Measurements from ENCODE around the gene CASP7. TPM values are rescaled to one million over a fixed set of nuclear protein-coding genes. Genes with fewer than 3 reads are reported as not detected.

Gene CASP7
- total RNA-seq, 1 donor from 2014 or later = 23.5 TPM

DNA sequence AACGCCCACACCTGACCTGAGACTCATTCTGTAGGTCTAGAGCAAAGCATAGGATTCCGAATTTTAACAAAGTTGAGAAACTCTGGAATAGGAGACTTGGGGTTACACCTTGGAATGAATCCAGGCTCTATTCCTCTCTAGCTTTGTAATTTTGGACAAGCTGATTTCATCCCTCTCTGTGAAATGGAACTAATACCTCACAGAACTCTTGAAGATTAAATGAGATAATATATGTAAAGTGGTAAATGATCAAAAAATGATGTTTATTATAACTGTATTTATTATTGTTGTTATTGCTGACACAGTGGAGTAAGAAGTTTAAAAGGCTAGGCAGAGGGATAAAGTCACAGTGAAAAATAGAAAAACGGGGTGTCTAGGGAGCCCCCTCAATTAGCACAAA lies 32.3 kb downstream of the CASP7 start:
- DNase-seq (ENCODE audit: low spot score) = no peak

DNA sequence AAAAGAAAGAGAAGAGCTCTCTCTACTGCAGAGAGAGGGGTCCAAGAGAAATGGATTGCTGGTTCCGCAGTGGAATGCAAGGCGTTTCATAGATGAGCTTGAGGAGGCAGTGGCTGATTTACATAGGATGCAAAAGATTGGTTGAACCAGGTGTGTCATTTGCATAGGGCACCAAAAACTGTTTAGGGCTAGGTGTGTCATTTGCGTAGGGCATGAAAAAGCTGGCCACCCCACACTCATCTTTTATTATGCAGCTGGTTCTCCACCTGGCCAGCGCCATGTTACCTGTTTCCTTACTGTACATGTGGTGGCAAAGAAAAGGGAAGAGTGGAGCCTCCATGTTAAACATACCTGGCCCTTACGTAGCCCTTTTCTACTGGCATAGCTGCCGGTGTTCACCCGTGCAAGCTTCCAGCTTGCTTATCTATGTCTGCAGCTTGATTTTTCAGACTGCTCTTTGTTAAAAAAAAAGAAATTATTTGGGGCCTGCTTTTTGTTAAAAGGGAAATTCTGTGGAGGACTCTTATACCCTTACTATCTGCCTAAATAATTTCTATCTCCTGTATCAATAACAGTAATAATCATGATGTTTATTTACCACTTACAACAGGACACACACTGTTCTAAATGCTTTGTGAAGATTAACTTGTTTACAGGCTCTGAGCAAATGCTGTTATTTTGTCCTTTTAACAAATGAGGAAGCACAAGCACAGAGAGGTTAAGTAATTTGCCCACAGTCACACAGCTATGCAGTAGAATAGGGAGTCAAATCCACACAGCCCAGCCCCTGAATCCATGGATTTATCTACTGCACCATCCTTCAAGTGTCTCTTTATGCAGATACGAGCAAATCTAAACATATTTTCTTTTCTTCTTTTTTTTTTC lies 33.3 kb downstream of the CASP7 start:
- no peak for DNase-seq (ENCODE audit: low spot score)

DNA sequence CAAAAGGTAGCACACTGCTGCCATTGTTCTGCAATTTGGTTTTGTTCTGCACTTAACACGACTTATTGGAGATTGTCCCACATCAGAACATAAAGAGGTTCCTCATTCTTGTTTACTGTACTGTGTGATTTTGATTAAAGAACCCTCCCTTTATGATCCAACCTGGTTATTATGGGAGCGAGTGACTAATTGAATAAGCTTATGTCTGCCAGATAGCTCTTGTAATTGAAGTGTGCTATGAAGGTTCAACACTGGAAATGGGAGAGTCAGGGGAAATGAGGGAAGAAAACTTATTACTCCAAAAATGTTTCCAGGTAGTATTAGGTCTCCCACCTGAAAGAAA lies 33.9 kb downstream of the CASP7 start:
- DNase-seq (ENCODE audit: low spot score) = no peak

DNA sequence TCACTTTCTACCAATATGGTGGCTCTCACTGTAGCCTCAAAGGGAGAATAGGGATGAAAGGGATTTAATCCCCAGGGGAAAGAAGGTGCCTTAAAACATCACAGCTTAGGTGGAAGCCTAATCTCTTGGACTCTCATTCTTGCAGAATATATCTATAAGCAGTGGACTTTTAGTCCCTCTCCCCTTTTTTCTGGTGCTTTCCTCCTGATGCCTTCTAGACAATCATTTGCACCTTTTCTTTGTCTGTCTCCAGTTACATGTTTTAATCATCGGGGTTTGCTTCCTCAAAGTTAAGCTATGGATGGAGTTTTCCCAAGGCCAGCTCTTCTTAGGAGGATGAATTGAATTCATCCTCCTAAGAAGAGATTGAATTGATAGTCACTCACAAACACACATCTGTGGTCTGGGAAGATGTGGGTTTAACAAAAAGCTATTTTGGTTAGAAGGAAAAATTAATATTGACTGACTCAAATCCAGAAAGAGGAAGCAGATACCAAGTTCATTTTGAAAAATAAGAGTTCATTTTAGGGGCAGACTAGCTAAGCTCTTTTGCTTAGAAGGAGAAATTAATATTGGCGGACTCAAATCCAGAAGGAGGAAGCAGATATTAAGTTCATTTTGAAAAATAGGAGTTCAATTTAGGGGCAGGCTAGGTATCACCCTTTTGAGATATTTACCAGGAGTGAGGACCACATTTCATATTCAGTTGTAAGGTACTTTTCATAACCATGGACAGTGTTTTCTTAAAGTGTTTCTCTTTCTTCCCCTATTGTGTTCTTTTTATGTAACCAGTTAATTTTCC lies 36.6 kb downstream of the CASP7 start:
- no peak for DNase-seq (ENCODE audit: low spot score)

DNA sequence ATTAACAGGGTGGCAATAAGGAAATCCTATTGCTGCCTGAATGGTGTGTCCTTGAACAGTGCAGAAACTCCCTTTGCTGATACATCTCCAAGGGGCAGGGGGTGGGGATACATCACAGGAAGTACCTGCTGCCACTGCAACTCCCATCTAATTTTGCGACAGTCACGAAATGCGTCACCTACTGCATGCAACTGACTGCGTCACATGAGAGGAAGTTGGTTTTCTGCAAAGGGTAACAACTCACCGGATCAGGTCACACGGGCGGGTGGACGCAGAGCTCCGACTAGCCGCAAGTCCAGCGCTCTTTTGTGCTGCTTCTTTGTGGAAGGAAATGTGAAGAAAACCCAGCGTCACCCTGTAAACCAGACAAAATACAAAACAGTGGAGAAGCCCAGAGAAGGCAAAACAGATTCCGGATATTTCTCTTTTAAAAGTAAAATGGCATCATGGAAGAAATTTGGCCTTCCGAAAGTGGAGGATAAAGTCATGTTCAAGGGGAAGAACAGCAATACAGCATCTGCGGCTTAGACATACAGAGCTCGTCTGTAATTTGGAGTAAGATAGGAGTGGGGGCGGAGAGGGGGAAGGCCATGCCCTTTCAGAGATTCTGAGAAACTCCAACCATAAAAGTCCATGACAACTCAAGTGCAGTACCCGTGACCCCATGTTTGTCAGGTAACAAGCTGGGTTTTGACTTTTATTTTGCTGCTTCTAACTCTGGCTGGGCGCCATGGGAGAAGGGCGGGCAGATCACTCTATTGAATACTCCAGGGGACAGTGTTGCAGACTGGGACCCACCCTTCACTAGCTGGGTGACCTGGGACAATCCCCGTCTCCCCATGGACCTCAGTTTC lies 39.5 kb downstream of the CASP7 start:
- DNase-seq (ENCODE audit: low spot score) = no peak

DNA sequence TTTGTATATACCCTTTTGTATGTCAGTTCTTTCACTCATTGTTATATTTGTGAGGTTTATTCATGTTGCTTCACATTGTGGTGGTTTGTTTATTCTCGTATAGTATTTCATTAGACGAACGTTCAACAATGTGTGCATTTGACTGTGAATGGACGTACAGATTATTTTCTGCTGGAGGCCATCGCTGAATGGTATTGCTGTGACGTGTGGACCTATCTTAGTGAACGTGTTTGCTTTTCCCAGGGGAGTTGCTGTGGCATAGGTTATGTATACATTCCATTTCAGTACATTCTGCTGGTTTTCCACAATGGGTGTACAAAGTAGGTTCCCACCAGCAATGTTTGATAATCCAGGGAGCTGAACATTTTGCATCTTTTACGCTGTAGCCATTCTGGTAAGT lies 40.7 kb downstream of the CASP7 start:
- DNase-seq (ENCODE audit: low spot score) = no peak

DNA sequence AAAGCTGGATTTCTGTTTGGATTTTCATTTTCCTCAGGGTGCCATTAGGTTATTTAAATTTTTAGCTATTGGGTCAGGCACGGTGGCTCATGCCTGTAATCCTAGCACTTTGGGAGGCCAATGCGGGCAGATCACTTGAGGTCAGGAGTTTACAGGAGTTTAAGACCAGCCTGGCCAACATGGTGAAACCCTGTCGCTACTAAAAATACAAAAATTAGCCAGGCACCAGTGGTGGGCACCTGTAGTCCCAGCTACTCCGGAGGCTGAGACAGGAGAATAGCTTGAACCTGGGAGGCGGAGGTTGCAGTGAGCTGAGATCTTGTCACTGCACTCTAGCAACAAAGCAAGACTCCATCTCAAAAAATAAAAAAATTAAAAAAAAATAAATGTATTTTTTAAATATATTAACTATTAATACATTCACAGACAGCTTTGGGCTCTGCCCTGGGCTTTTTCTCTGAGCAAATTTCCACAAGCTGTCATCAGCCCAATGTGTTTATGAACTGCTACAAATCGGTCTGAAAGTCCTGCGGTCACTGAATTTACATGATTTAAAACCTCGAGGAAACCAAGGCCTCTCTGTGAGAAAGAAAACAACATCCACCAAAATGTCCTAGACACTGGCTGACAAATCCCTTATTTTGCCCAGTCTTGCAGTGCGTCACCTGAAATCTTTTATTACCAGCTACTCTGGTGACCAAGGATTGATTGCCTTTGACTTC lies 52.6 kb downstream of the CASP7 start:
- no peak for DNase-seq (ENCODE audit: low spot score)

DNA sequence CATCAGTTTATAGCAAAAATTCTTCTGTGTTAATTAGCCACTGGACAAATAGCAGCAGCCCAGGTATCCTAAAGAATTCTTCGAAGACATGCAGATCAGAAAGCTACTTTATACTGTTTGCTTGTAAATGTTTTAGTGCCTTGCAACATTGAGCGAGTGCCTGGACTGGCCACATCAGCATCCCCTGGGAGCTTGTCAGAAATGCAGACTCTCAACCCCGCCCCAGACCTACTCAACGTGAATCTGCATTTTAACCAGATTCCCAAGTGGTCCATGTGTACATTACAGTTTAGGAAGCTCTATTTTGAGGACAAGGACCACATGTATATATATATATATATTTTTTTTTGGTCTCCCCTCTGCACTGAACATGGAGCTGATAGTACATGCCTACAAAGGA lies 53.3 kb downstream of the CASP7 start:
- no peak for DNase-seq (ENCODE audit: low spot score)

DNA sequence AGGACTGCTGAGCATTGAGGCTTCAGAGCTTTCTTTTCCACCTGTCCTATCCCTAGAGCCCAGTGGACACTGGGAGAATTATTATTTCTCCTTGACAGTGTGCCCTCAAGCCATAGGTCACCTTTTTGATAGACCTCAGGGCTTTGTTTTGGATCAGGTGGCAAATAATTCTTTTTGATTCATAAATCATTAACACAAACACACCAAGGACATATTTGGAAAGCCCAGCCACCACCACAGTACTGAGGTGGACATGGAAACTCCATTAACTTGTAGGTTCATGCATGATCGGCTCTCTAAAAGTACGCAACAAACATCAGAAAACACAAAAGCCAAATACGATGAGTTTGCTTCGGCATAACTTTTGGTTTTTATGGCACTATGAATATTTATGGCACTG lies 53.9 kb downstream of the CASP7 start:
- no peak for DNase-seq (ENCODE audit: low spot score)

DNA sequence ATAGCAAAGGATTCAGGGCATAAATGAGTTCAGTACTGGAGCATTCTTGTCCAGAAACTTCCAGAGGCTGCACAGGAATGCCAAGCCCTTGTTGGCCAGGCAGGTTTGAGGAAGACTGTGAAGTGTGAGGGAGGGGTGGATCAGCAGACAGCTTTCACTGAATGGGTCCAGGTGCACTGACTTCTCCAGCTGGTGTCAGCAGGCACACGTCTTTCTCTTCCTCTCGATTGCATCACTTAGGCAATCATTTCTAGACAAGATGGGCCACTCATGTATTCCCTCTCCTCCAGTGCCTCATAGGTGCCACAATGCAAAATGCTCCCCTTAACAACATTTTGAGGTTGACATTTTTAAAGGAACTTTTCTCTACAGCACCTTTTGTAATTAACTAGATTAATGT lies 56.2 kb downstream of the CASP7 start:
- no peak for DNase-seq (ENCODE audit: low spot score)

DNA sequence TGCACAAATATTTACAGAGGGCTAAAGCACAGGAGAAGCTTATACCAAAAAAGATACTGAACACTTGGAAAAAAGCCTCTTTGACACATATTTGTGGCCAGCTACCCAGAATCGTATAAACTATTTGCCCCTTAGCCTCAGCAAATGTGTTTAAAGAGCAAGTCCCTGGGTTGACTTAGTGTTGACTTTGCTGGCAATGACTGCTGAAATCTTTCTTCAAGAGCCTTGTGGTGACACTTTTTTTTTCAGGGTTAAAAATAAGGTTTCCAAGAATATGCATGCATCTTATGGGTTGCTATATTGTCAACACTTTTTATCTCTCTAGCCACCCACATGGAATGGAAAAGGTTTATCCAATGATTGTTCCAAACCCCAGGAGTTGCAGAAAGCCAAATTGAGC lies 56.9 kb downstream of the CASP7 start:
- no peak for DNase-seq (ENCODE audit: low spot score)

DNA sequence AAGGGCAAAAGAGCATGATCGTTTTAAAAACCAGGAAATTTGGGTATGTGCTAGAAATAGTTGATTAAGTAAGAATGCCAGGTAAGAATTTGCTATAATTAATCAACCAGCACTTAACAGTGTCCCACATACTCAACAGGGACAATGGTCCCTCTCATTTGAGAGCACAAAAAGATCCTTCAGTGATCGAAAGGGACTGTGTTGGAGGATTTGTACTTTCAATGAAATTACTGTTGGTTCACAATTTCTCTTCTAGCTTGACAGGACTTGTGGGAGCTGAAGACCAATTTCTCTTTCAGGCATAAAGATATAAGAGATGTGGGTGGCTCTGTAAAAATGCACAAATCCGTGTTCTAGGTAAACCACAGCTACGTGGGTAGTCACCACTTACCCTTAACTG lies 59.3 kb downstream of the CASP7 start:
- DNase-seq (ENCODE audit: low spot score) = no peak

DNA sequence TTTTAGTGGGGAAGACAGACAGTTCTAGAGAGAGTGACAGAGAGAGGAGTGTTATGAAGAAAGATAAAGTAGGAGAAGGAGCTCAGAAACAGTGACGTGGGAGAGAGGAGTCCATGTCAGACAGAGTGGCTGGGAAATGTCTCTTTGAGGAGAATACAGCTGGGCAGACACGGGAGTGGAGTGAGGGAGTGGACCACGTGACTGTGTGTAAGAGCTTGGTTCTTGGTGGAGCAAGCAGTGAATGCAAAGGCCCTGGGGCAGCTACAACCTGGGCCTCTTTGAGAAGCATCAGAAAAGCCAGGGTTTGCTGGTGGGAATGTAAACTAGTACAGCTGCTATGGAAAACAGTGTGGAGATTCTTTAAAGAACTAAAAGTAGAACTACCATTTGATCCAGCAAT lies 59.9 kb downstream of the CASP7 start:
- DNase-seq (ENCODE audit: low spot score) = no peak

DNA sequence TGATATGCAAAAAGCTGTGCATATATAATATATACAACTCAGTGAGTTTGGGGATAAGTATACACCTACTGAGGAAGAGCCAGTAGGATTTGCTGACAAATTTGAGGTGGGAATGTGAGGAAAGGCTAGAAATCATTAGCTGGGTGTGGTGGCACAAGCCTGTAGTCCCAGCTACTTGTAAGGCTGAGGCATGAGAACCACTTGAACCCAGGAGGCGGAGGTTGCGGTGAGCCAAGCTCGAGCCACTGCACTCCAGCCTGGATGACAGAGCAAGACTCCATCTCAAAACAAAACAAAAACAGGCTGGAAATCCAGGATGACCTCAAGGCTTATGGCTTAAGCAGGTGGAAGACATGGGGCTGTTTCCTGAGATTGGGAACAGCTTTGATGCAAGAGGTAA lies 61.1 kb downstream of the CASP7 start:
- no peak for DNase-seq (ENCODE audit: low spot score)

DNA sequence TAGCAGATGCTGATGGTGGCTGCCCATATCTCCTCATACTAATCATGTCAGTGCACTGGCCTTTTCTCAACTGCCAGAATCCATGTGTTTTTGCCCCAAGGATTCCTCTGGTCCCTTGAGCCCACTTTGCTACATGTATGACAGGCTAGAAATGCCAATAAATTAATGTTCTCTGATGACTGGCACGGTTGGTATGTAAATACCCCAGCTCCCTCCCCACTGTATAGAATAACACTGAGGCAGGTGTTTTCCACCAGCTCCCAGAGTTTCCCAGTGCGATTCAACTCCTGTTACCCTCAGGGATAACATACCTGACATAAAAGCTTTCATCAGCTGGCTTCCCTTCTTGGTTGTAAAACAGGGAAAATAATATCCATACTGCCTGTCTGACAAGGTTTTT lies 62.8 kb downstream of the CASP7 start:
- DNase-seq (ENCODE audit: low spot score) = no peak

DNA sequence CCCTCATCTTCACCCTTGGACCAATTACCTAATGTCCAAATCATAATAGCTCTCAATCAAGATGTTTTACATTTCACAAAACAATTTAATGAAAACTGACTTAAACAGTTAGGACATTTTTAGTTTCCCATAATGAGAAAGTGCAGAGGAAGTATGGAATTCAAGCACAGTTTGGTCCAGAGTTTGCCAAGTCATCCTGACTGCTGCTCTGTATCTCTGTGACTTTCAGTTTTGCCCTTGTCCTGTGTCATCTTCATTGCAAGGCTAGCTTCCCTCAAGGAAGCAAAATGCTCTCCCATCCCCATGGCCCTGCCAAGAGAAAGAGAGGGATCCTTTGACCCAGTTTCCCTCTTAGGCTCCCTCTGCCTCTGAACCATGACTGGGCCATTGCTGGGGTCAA lies 63.9 kb downstream of the CASP7 start:
- no peak for DNase-seq (ENCODE audit: low spot score)

DNA sequence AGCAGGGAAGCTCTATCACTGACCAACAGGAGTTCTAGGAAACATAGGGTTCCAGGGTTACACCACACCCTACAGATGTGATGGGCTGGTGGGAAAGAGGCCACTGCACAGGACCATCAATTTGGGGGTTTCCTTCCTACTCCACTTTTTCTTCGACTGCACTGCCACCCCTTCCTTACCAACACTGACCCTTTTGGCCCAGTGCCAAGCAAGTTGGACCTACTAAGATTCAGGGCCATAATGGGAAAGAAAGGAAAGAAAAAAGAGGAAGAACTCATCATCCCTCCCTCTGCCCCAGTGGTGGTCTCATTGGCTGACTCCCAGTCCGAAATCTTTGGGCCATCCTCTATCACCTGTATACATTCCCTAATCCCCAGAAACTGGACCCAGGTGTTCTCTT lies 65.7 kb downstream of the CASP7 start:
- no peak for DNase-seq (ENCODE audit: low spot score)

DNA sequence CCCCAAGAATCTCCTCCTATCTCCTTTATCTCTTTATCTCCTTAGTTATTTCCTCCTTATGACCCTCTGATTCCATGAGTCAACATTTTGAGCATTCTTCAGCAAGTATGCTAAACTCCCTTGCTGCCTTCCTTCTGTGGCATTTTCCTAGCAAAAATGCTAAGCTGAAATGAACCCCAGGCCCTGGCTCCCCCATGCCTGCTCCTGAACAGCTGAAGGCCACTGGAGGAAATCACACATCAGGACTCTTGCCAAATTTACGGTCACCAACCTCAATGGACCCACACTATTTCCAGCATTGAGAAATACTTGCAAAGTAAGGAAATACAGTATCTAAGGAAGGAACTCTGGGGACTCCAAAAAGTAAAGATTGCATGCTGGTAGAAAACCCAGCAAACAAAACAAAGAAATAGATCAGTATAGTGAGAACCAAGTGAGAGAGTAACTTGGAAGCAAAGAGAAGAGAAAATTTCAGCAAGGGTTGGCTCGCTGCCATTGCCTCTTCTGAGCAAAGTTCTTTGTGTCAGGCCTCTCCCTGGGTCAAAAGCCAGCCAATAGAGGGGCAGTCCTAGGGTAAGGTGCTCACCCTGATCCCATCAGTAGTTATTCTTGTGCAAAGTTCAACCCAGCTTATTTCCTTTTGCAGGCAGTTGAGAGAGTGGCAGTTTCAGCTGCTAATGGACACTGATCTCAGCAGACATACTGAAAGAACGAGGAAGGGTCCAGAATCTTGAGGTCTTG lies 66.7 kb downstream of the CASP7 start:
- DNase-seq (ENCODE audit: low spot score) = peak; percentile 48

DNA sequence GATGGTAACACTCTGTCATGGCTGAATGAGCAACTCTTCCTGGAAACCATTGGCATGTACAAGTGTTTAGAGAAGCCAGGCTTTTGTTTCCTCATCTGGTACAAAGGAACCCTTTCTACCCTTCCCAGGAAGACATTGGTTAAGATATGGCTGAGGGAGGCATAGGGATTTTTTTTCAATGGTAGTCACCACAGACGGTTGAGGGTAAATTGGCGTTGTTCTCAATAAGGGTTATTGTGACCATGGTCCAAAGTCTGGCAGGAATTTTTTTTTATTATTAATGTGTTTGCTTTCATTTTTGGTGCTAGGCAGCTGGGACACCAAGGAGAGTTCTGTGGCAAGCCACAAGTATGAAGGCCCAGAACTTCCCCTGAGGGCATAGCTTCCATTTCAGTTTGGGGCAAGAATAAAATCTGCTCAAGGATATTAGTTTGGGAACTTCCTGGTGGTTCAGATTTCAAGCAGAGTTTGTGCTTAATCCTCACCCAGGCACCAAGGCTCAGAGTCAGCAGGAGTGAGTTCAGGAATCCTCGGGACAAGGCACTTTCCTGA lies 71.5 kb downstream of the CASP7 start, which contains the start of gene PLEKHS1:
PLEKHS1 (plus strand) TSS at position 502 of the 552 bp plus-strand sequence. CDS start 3,596 bp downstream, outside the sequence.
- no peak for DNase-seq (ENCODE audit: low spot score)

DNA sequence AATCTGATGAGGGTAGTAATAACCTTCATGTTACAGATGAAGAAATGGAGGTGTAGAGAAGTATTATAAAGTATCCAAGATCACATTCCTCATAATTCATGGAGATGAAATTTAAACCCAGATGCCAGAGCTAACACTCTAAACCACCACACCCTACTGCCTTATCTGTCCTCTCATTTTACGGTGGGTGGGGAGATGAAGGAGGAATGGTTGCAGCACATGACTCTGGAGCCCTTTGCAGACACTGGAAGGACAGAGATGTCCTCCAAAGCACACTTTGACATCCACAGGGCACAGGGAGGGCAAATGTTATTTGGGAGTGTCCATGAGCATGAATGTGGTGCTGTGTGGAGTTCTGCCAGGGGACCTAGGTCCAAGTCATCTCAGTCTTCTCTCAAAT lies 72.8 kb downstream of the CASP7 start:
- no peak for DNase-seq (ENCODE audit: low spot score)
